ENCODE results near the gene ATL3. TPM values are rescaled to one million over a fixed set of nuclear protein-coding genes. Genes with fewer than 3 reads are reported as not detected.
"Not testable (repeated sequence)": the region's sequence is repeated elsewhere in the genome, so short reads cannot be mapped to it uniquely, and the experiment has no call there.

The ATL3 gene
- total and polyA plus RNA-seq, 3 experiments from 2014 or later, result 21.5 to 42.1 (median 41.9) TPM

GRCh38 chr11:63686926-63687325 is 15.8 kb upstream of the ATL3 start:
- no peaks in the 10 kb centered on the region for H3K36me3 ChIP-seq (ENCODE audit: insufficient read depth, low read length)
- Mint-ChIP-seq H3K27ac (no peak overlapping the region), H3K27me3 (no peaks in the 10 kb centered on the region), H3K9me3 (no peaks in the 10 kb centered on the region), H3K36me3 (peaks cover 0 to 1% (median 0%) of the 10 kb centered on the region in 3 donors), H3K4me1 (peaks cover 19 to 46% (median 34%) of the 10 kb centered on the region in 3 donors), H3K4me3 (peak overlapping the region in 1 of 7 donors; percentile 40)
- POLR2A ChIA-PET, result no interaction called here
- DNase-seq, result no peak
- H3K9me3 ChIP-seq (ENCODE audit: low read length), result no peaks in the 10 kb centered on the region
- CTCF ChIA-PET, result interaction anchor here (0.9 kb wide), 1 partner anchor 21 kb away, joined by 3 read pairs; no protein-coding TSS in a partner anchor
- peaks cover 11% of the 10 kb centered on the region for H3K4me1 ChIP-seq (ENCODE audit: insufficient read depth, low read length)
- H3K27ac ChIP-seq (ENCODE audit: low read depth, low read length), result no peak overlapping the region
- no peaks in the 10 kb centered on the region for H3K27me3 ChIP-seq (ENCODE audit: insufficient read depth, low read length, poor library complexity, severe bottlenecking)
- no peak overlapping the region for H3K4me3 ChIP-seq (ENCODE audit: low read length)

- H3K4me1 Mint-ChIP-seq, result peaks cover 29 to 54% (median 44%) of the 10 kb centered on the region in 3 donors
- POLR2A ChIA-PET, result not testable (repeated sequence)
- H3K4me1 ChIP-seq (ENCODE audit: insufficient read depth, low read length), result peaks cover 17% of the 10 kb centered on the region
Measured at GRCh38 chr11:63685158-63685721, 14.1 kb upstream of the ATL3 start.

GRCh38 chr11:63683133-63683991 is 12.2 kb upstream of the ATL3 start:
- H3K4me1 Mint-ChIP-seq, result peaks cover 29 to 41% (median 34%) of the 10 kb centered on the region in 3 donors
- CTCF ChIA-PET, result interaction anchor here (0.9 to 1.4 kb wide), 3 partner anchors 18 to 204 kb away, joined by 3 to 4 read pairs (median 3); no protein-coding TSS in a partner anchor
- H3K9me3 ChIP-seq (ENCODE audit: low read length), result no peaks in the 10 kb centered on the region
- no peaks in the 10 kb centered on the region for H3K36me3 ChIP-seq (ENCODE audit: insufficient read depth, low read length)
- H3K27ac Mint-ChIP-seq, result peak overlapping the region in 2 of 8 donors; percentile 61 to 69
- DNase-seq, result no peak
- peak overlapping the region; percentile 82 for H3K27ac ChIP-seq (ENCODE audit: low read depth, low read length)
- peaks cover 17% of the 10 kb centered on the region for H3K4me1 ChIP-seq (ENCODE audit: insufficient read depth, low read length)
- POLR2A ChIA-PET, result interaction anchor here (2.5 kb wide), 1 partner anchor 13 kb away, joined by 19 read pairs; the partner anchor contains the start of gene ATL3
- peak overlapping the region in 6 of 7 donors; percentile 48 to 96 (median 92) for H3K4me3 Mint-ChIP-seq
- H3K9me3 Mint-ChIP-seq, result no peaks in the 10 kb centered on the region
- H3K36me3 Mint-ChIP-seq, result peaks cover 0 to 6% (median 0%) of the 10 kb centered on the region in 3 donors
- no peaks in the 10 kb centered on the region for H3K27me3 Mint-ChIP-seq
- H3K4me3 ChIP-seq (ENCODE audit: low read length), result no peak overlapping the region
- no peaks in the 10 kb centered on the region for H3K27me3 ChIP-seq (ENCODE audit: insufficient read depth, low read length, poor library complexity, severe bottlenecking)

More at GRCh38 chr11:63685158-63685721, 14.1 kb upstream of the ATL3 start:
- CTCF ChIA-PET; H3K9me3 Mint-ChIP-seq; H3K27me3 Mint-ChIP-seq; H3K36me3 Mint-ChIP-seq; DNase-seq; H3K9me3 ChIP-seq (ENCODE audit: low read length); H3K4me3 ChIP-seq (ENCODE audit: low read length); H3K4me3 Mint-ChIP-seq; H3K27ac ChIP-seq (ENCODE audit: low read depth, low read length); H3K27me3 ChIP-seq (ENCODE audit: insufficient read depth, low read length, poor library complexity, severe bottlenecking); H3K27ac Mint-ChIP-seq; H3K36me3 ChIP-seq (ENCODE audit: insufficient read depth, low read length): not testable (repeated sequence)

GRCh38 chr11:63682066-63683021 is 11.2 kb upstream of the ATL3 start:
- ChIA-PET CTCF (interaction anchor here (0.9 to 2.1 kb wide), 7 partner anchors 9 to 203 kb away, joined by 3 to 16 read pairs (median 3); partner anchors contain the start of gene ATL3), POLR2A (interaction anchor here (0.6 to 2.5 kb wide), 3 partner anchors 12 to 235 kb away, joined by 3 to 19 read pairs (median 5); partner anchors contain the start of genes ATL3 and RCOR2)
- H3K4me1 Mint-ChIP-seq, result peaks cover 25 to 35% (median 29%) of the 10 kb centered on the region in 3 donors
- H3K36me3 Mint-ChIP-seq, result peaks cover 0 to 6% (median 0%) of the 10 kb centered on the region in 3 donors
- peak overlapping the region; percentile 76 for H3K4me3 ChIP-seq (ENCODE audit: low read length)
- no peaks in the 10 kb centered on the region for H3K27me3 Mint-ChIP-seq
- no peaks in the 10 kb centered on the region for H3K9me3 ChIP-seq (ENCODE audit: low read length)
- no peaks in the 10 kb centered on the region for H3K36me3 ChIP-seq (ENCODE audit: insufficient read depth, low read length)
- peak overlapping the region; percentile 82 for H3K27ac ChIP-seq (ENCODE audit: low read depth, low read length)
- peak overlapping the region; percentile 88 to 96 (median 93) for H3K4me3 Mint-ChIP-seq
- H3K27me3 ChIP-seq (ENCODE audit: insufficient read depth, low read length, poor library complexity, severe bottlenecking), result no peaks in the 10 kb centered on the region
- peaks cover 17% of the 10 kb centered on the region for H3K4me1 ChIP-seq (ENCODE audit: insufficient read depth, low read length)
- H3K27ac Mint-ChIP-seq, result peak overlapping the region; percentile 61 to 98 (median 88)
- peak in 1 of 5 donors; percentile 3 for DNase-seq
- H3K9me3 Mint-ChIP-seq, result no peaks in the 10 kb centered on the region

- peak within 1 kb of the TSS; percentile 82 for H3K27ac ChIP-seq (ENCODE audit: low read depth, low read length)
- peaks cover 0 to 6% (median 0%) of the 10 kb centered on the region in 3 donors for H3K36me3 Mint-ChIP-seq
- H3K4me3 ChIP-seq (ENCODE audit: low read length), result peak within 1 kb of the TSS; percentile 76
- H3K4me1 ChIP-seq (ENCODE audit: insufficient read depth, low read length), result peaks cover 17% of the 10 kb centered on the region
- no peaks in the 10 kb centered on the region for H3K9me3 Mint-ChIP-seq
- DNase-seq, result peak; percentile 98 to 99 (median 99)
- H3K27ac Mint-ChIP-seq, result peak within 1 kb of the TSS; percentile 61 to 98 (median 92)
- ChIA-PET CTCF (interaction anchor here (1.0 to 2.1 kb wide), 4 partner anchors 8 to 20 kb away, joined by 3 to 16 read pairs (median 4); partner anchors contain the start of gene ATL3), POLR2A (interaction anchor here (0.6 to 2.5 kb wide), 4 partner anchors 11 to 236 kb away, joined by 3 to 19 read pairs (median 6); partner anchors contain the start of genes ATL3 and RCOR2)
- no peaks in the 10 kb centered on the region for H3K9me3 ChIP-seq (ENCODE audit: low read length)
- no peaks in the 10 kb centered on the region for H3K27me3 Mint-ChIP-seq
- peaks cover 25 to 30% (median 29%) of the 10 kb centered on the region in 3 donors for H3K4me1 Mint-ChIP-seq
- H3K27me3 ChIP-seq (ENCODE audit: insufficient read depth, low read length, poor library complexity, severe bottlenecking), result no peaks in the 10 kb centered on the region
- no peaks in the 10 kb centered on the region for H3K36me3 ChIP-seq (ENCODE audit: insufficient read depth, low read length)
- peak within 1 kb of the TSS; percentile 88 to 96 (median 93) for H3K4me3 Mint-ChIP-seq
Measured at GRCh38 chr11:63681321-63682065, 10.3 kb upstream of the ATL3 start, which contains the start of gene RTN3. Gene RTN3, plus strand, starts transcription at chr11:63681500. Its CDS starts 137 bp downstream, at chr11:63681637.

- peak in 1 of 5 donors; percentile 51 for DNase-seq
- Mint-ChIP-seq H3K9me3 (no peaks in the 10 kb centered on the region), H3K36me3 (peaks cover 0 to 6% (median 0%) of the 10 kb centered on the region in 3 donors), H3K27ac (peak overlapping the region; percentile 61 to 98 (median 90)), H3K27me3 (no peaks in the 10 kb centered on the region), H3K4me1 (peaks cover 25 to 30% (median 29%) of the 10 kb centered on the region in 3 donors), H3K4me3 (peak overlapping the region; percentile 88 to 96 (median 93))
- peaks cover 17% of the 10 kb centered on the region for H3K4me1 ChIP-seq (ENCODE audit: insufficient read depth, low read length)
- no peaks in the 10 kb centered on the region for H3K36me3 ChIP-seq (ENCODE audit: insufficient read depth, low read length)
- H3K27ac ChIP-seq (ENCODE audit: low read depth, low read length), result peak overlapping the region; percentile 41
- no peaks in the 10 kb centered on the region for H3K27me3 ChIP-seq (ENCODE audit: insufficient read depth, low read length, poor library complexity, severe bottlenecking)
- POLR2A ChIA-PET, result interaction anchor here (0.6 to 2.5 kb wide), 3 partner anchors 10 to 57 kb away, joined by 5 to 19 read pairs (median 7); partner anchors contain the start of gene ATL3
- CTCF ChIA-PET, result interaction anchor here (1.0 to 2.1 kb wide), 3 partner anchors 7 to 12 kb away, joined by 3 to 16 read pairs (median 5); partner anchors contain the start of gene ATL3
- H3K4me3 ChIP-seq (ENCODE audit: low read length), result peak overlapping the region; percentile 76
- no peaks in the 10 kb centered on the region for H3K9me3 ChIP-seq (ENCODE audit: low read length)
Measured at GRCh38 chr11:63680834-63681320, 9.7 kb upstream of the ATL3 start.

Measured in CD8-positive, alpha-beta memory T cell (primary cell).